GM19324 (cell line): Measurements from ENCODE around the gene ZNF446.
"Not testable (repeated sequence)": the region's sequence is repeated elsewhere in the genome, so short reads cannot be mapped to it uniquely, and the experiment has no call there.

Experiments
- ATAC-seq: cut with Tn5 transposase; IDR thresholded peaks from one replicate; pipeline ENCODE4 v1.9.1; 2021; ENCODE audit warnings: mild to moderate bottlenecking, moderate library complexity; ENCODE audit not compliant: unreplicated experiment, low FRiP score

ZNF446 gene

GRCh38 chr19:58498316-58499020 is 22.3 kb downstream of the ZNF446 start:
- ATAC-seq, result no peak

DNA sequence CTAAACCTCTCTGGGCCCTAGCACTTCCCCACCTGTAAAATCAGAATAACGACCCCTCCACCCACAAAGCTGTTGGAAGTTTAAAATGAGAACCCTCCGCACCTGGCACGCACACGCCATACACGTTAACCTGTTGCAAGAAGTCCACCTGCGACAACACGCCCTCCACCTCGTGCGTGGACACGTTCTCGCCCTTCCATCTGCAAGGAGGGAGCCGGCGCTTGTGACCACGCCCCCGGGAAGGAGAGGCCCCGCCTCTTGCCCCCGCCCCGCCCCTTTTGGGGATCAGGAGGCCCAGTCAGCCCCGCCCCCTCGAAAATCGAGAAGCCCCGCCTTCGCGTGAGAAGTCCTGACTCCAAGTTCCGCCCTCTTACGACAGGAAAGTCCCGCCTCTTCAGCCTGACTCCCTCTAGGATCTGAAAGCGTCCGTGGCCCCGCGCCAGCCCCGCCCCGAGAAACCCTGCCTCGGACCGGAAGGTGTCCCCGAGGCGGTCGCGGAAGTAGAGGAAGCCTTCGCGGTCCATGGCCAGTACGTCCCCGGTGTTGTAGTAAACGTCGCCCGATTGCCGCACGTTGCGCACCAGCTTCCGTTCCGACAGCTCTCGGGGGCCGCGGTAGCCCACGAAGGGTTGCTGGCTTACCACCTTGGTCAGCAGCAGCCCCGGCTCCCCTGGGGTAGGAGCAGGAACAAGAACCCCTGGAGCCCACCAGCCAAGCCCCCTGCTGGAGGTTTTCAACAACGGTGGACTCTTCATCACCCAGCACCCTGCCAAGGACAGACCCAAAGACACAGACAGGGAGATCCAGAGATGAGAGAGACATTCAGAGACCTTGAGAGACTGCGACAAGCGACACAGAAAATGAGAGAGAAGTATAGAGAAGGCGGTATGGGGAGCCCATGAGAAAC is 23.1 kb downstream of the ZNF446 start:
- peak; percentile 84 for ATAC-seq

DNA sequence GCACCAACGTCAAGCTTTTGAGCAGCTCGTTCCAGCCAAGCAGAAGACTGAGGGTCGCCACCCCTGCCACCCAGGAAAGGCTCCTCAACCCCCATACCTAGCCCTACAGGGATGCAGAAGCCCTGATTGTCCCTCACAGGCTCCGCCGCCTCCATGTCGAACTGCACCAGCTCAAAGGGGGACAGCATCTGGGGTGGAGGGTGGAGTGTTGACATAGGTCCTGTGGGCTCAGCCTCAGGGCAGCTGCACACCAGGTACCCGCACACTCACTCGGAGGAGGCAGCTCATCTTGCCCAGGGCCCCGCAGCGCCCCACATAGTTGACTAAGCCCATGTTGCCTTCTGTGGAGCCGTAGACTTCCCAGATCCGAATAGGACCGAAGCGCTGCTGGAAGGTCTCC is 24.1 kb downstream of the ZNF446 start:
- ATAC-seq, result no peak

- not testable (repeated sequence) for ATAC-seq
These were observed 31.6 kb downstream of the ZNF446 start for GRCh38 chr19:58507602-58508223.

GRCh38 chr19:58509731-58510083 is 33.6 kb downstream of the ZNF446 start:
- no peak for ATAC-seq

DNA sequence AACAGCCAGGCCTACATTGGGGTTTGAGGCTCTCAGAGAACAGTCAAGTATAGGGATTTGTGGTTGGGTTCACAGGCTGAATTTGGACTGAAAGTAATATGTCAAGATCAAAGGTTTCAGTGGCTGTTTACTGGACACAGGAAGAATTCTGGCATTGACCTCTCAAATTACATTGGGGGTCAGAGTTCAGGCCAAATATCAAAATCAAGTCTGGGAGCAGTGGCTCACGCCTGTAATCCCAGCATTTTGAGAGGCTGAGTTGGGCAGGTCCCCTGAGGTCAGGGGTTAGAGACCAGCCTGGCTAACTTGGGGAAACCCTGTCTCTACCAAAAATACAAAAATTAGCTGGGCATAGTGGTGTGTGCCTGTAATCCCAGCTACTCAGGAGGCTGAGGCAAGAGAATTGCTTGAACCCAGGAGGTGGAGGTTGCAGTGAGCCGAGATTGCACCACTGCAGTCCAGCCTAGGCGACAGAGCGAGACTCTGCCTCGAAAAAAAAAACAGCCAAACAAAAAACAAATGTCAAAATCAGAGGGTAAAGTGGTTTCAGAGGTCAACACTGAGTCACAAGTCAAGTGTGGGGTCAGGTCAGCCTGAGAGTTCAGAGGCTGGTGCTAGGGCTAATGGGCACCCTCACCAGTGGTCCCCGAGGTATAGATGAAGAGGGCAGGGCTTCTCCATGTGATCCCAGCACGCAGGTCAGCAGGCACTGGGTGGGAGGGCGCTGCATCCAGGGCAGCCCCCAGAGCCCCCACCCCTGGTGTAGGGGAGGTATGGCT is 34.1 kb downstream of the ZNF446 start:
- ATAC-seq, result no peak

DNA sequence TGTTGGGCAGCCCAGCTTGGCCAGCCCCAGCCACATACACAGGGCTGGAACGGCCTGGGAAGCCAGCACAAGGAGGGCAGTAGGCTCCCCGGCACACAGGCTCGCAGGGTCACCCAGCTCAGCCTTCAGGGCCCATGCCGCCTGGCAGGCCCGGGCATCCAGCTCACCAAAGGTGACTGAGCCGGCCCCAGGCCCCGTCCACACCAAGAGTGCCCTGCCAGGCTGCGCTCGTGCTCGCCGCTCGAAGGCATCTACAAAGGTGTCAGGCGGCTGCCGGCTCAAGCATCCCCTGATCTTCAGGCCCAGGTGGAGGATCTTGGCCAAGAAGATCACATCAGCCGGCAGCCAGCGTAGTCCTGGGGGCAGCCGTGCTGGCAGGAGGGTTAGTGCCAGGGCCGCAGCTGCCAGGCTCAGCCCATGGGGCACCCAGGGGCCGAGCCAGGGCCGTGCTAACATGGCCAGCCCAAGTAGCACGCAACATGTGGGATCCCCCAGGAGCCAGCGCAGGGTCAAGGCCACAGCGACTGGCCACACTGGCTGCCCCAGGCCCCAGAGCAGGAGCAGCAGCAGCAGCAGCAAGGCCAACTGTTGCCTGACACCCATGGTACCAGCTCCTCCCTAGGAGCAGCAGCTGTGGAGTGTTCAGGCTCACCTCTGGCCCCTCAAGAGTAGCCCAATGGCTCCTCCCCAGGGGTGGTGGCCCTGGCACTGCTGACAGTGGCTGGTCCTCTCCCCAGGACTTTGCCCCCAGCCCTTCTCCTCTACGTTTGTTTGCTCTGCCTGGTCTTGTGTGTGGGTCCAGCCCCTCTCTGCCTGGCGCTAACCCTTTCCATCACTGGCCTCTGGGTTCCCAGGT is 35.4 kb downstream of the ZNF446 start, which contains the start of gene SLC27A5:
Gene SLC27A5 (minus strand): TSS at position 640 of the 856 bp plus-strand sequence. CDS start 37 bp downstream, at position 603.
- no peak for ATAC-seq

- ATAC-seq, result no peak
These were observed 37.1 kb downstream of the ZNF446 start for GRCh38 chr19:58513213-58513693.

DNA sequence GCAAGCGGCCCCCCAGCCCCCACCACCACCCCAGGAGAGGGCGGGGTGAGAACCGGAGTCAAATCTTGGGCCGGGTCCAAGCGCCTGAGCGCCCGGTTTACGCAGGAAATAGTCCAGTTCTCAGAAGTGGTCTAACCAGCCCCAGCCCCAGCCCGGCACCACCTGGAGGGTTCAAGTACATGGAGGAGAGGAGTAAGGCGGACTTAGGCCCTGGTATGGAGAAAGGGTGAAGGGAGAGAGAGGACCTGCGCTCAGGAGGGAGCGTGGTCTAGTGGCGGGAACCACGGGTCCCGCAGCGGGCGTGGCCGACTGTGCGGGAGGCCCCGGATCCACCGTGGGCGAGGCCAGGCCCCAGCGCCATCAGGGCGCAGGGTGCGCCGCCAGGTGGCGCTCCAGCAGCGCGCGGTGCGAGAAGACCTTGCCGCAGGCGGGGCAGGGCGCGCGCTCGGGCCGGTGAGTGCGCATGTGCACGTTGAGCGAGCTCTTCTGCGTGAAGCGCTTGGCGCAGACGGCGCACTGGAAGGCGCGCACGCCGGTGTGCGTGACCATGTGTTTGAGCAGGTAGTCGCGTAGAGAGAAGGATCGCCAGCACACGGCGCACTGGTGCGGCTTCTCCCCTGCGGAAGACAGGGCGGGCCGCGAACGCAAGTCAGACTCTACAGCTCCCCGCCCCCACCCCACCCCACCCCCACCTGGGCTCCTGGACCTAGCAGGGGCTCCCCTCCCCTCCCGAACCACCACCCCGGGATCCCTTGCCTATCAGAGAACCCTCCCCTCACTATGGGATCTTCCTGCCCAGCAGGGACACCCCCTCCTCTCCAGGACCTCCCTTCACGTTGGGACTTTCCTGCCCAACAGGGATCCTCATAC is 37.8 kb downstream of the ZNF446 start:
- peak; percentile 70 for ATAC-seq

GRCh38 chr19:58514564-58515022 is 38.4 kb downstream of the ZNF446 start:
- ATAC-seq, result no peak

GRCh38 chr19:58515259-58515658 is 39.1 kb downstream of the ZNF446 start:
- no peak for ATAC-seq

DNA sequence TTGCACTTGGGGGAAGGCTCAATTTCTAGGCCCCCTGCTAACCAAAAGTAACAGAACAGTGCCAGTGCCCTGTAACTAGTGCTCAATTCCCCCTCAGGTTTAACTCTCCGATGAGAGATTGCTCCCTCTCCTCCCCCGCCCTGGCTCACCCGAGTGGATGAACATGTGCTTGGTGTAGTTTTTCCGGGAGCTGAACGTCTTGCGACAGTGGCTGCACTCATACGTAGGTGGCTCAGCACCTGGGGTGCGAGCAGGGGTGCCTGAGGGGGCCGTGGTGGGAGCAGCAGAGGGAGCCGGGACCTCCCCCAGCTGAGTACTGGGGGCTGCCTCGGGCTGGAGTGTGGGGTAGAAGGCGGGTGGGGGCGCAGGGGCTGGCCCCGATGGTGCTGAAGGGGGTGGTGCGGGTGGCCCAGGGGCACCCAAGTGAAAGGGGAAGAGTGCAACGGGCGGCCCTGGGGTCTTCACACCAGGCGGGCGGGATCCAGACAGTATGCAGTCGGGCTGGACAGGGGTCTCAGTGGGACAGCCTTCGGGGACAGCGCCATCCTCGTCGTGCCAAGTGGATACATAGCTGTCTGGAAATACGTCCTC is 40.2 kb downstream of the ZNF446 start:
- no peak for ATAC-seq

DNA sequence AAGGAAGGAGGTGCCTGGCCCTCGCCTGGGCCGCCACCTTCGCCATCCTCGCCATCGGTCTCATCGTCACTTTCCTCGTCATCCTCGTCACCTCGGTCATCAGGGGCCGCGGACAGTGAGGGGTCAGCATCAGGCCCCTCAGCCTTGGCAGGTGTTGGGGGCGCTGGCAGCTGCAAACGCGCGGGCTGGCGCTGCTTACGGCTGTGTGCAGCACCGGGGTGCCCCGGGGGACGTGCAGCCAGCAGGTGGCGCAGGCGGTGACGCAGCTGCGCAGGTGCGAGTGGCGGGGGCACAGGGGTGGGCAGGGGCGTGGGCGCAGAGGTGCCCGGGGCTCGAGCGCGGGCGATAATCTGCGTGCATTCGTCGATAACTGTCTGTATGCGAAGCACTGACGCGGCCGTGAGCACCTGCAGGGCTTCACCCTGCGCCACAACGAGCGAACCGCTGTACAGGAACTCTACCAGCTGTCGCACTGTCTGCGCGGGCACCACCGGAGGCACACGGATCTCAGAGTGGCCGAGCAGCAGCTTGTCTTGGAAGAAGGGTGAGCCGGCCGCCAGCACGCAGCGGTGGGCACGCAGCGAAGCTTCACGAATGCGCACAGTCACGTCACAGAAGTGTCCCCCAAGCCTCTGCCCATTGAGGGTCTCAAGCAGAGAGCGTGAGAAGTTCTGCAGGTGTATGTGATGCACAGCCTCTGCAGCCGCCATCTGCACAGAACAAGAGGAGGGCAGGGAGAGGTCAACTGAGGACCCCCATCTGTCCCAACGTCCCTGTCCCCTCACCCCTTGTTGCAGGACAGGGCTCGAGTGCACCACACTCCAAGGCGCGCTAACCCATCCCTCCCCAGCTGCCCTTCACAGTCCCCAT is 41.0 kb downstream of the ZNF446 start:
- ATAC-seq, result no peak

DNA sequence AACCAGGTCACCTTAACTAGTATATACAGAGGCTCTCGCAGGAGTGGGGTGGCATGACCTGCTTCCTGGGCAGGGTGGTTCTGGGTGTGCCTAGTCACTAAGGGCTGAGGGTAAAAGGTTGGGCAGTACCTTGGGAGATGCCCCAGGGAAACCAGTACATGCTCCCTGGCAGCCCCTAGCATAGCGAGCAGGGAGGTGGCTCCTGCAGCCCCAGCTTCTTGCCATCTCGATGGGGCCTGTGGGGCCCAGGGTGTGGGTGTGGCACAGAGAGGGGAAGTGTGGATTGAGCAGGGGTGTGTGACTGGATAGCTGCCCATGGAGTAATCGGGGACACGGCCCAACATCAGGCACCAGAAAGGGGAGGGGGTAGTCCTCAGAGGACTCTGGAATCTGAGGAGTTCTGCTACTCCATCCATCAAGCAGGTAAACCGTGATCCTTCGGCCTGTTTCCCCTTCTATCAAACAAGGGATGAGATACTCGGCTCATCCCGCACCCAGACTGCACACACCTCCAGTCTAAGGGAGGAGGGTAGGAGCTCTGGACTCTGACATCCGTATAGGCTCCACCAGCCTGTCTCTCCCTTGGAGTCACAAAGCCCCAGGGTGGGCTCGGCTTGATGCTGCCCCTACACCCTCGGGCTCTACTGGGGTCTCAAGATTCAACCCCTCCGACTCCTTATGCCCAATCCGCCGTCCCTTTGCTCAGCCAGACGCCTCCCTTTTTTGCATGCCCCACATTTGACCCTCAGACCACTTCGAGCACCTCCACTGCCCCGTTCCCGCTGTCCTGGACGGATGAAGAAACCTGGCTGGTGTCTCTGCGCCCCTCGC is 42.3 kb downstream of the ZNF446 start:
- ATAC-seq, result no peak

DNA sequence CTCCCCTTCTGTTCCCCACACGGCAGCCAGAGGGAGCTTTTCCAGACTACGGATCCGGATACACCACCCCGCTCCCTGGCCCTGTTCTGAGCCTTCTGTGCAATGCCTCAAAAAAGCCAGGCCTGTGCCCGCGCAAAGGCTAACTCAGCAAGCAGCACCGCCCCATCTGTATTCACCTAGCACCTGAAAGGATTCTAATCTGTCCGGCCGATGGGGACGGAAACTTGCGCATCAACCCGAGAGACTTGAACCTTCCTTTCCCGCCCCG is 42.9 kb downstream of the ZNF446 start:
- ATAC-seq, result peak; percentile 0
